ENCODE measurements around the gene ADCY6.

- TF ChIP-seq POLR2AphosphoS5 (IDR thresholded peaks at IDR 0.05; ENCODE audit: borderline replicate concordance, low read depth, low read length) (no peak), FOXP2 (optimal IDR thresholded peaks at IDR 0.05; ENCODE audit: control extremely low read depth, extremely low read length, insufficient read depth) (no peak)
Measured at GRCh38 chr12:48779869-48780268, 9.0 kb downstream of the ADCY6 start.
